SK-N-MC (cell line): ENCODE data around the gene CYP26A1.

Experiments used
- EZH2 ChIP-seq: fragments of 200-600 bp; sonication (generic); IDR thresholded peaks from one replicate; pipeline ENCODE4 v1.6.1; 2017; ENCODE audit warnings: antibody characterized with exemption
- POLR2AphosphoS5 ChIP-seq: IDR thresholded peaks from 2 replicates; pipeline ENCODE4 v1.6.1; 2012; ENCODE audit warnings: mild to moderate bottlenecking, low read depth, low read length, borderline replicate concordance

- TF ChIP-seq POLR2AphosphoS5 (no peak), EZH2 (no peak)
Observed at GRCh38 chr10:93070378-93071176, 3.1 kb upstream of the CYP26A1 start.
